ENCODE results near the gene EPS8L2. TPM values are rescaled to one million over a fixed set of nuclear protein-coding genes. Genes with fewer than 3 reads are reported as not detected.

The EPS8L2 gene
- total and polyA plus RNA-seq, 2 experiments from 2014 or later = 157 to 310 TPM

GRCh38 chr11:764322-765024 lies 58.4 kb downstream of the EPS8L2 start:
- no peaks in the 10 kb centered on the region for H3K9me3 ChIP-seq (ENCODE audit: low read depth)
- no peaks in the 10 kb centered on the region for H3K36me3 ChIP-seq (replicated peaks; ENCODE audit: insufficient read depth, low read depth)
- WGBS (ENCODE audit: low lambda C conversion rate, missing lambda C conversion rate) = 93% methylated on average over 18 of the region's 18 CpGs

GRCh38 chr11:765025-765801 lies 59.2 kb downstream of the EPS8L2 start:
- peak; percentile 65 for DNase-seq (ENCODE audit: low spot score)
- peak; percentile 46 for TF ChIP-seq CTCF (IDR thresholded peaks at IDR 0.05; ENCODE audit: poor library complexity)
- no peak for TF ChIP-seq EZH2 (IDR thresholded peaks at IDR 0.05; ENCODE audit: borderline replicate concordance)
- 81% methylated on average over 19 of the region's 19 CpGs for WGBS (ENCODE audit: low lambda C conversion rate, missing lambda C conversion rate)
- peaks cover 3% of the 10 kb centered on the region for H4K20me1 ChIP-seq (ENCODE audit: insufficient read depth, poor library complexity, severe bottlenecking)
- H3K27ac ChIP-seq = no peak overlapping the region
- H3K27me3 ChIP-seq = no peaks in the 10 kb centered on the region
- no peaks in the 10 kb centered on the region for H3K79me2 ChIP-seq
- peaks cover 8% of the 10 kb centered on the region for H3K4me1 ChIP-seq (ENCODE audit: insufficient read depth)
- H3K9me2 ChIP-seq (replicated peaks; ENCODE audit: insufficient read depth) = no peaks in the 10 kb centered on the region
- H3K36me3 ChIP-seq (replicated peaks; ENCODE audit: insufficient read depth, low read depth) = no peaks in the 10 kb centered on the region
- H3K4me3 ChIP-seq = no peak overlapping the region
- H3K4me2 ChIP-seq = no peak overlapping the region
- no peaks in the 10 kb centered on the region for H3K9me3 ChIP-seq (ENCODE audit: low read depth)
- H2AFZ ChIP-seq = no peak overlapping the region

More at GRCh38 chr11:764322-765024, 58.4 kb downstream of the EPS8L2 start:
- Histone ChIP-seq H3K4me2 (no peak overlapping the region), H3K9me2 (replicated peaks; ENCODE audit: insufficient read depth) (no peaks in the 10 kb centered on the region), H3K27me3 (no peaks in the 10 kb centered on the region), H4K20me1 (ENCODE audit: insufficient read depth, poor library complexity, severe bottlenecking) (peaks cover 3% of the 10 kb centered on the region), H2AFZ (no peak overlapping the region), H3K79me2 (no peaks in the 10 kb centered on the region), H3K4me3 (no peak overlapping the region), H3K4me1 (ENCODE audit: insufficient read depth) (peaks cover 8% of the 10 kb centered on the region), H3K27ac (no peak overlapping the region)
- DNase-seq (ENCODE audit: low spot score) = no peak
- TF ChIP-seq EZH2 (IDR thresholded peaks at IDR 0.05; ENCODE audit: borderline replicate concordance) = no peak
- no peak for TF ChIP-seq EZH2phosphoT487 (IDR thresholded peaks at IDR 0.05; ENCODE audit: low read depth, severe bottlenecking, unreplicated experiment)
- TF ChIP-seq CTCF (IDR thresholded peaks at IDR 0.05; ENCODE audit: poor library complexity) = no peak

- no peak overlapping the region for H3K4me2 ChIP-seq
- no peak overlapping the region for H3K4me3 ChIP-seq
- H2AFZ ChIP-seq = no peak overlapping the region
- no peaks in the 10 kb centered on the region for H3K27me3 ChIP-seq
- H3K4me1 ChIP-seq (ENCODE audit: insufficient read depth) = peaks cover 8% of the 10 kb centered on the region
- WGBS (ENCODE audit: low lambda C conversion rate, missing lambda C conversion rate) = 98% methylated on average over 8 of the region's 8 CpGs
- no peaks in the 10 kb centered on the region for H3K9me2 ChIP-seq (replicated peaks; ENCODE audit: insufficient read depth)
- DNase-seq (ENCODE audit: low spot score) = no peak
- peaks cover 3% of the 10 kb centered on the region for H4K20me1 ChIP-seq (ENCODE audit: insufficient read depth, poor library complexity, severe bottlenecking)
- H3K36me3 ChIP-seq (replicated peaks; ENCODE audit: insufficient read depth, low read depth) = no peaks in the 10 kb centered on the region
- H3K27ac ChIP-seq = no peak overlapping the region
- no peaks in the 10 kb centered on the region for H3K79me2 ChIP-seq
- TF ChIP-seq EZH2 (IDR thresholded peaks at IDR 0.05; ENCODE audit: borderline replicate concordance) (no peak), CTCF (IDR thresholded peaks at IDR 0.05; ENCODE audit: poor library complexity) (no peak), EZH2phosphoT487 (IDR thresholded peaks at IDR 0.05; ENCODE audit: low read depth, severe bottlenecking, unreplicated experiment) (no peak)
- H3K9me3 ChIP-seq (ENCODE audit: low read depth) = no peaks in the 10 kb centered on the region
Observed at GRCh38 chr11:765802-766091, 59.7 kb downstream of the EPS8L2 start.

Measured in hepatocyte (in vitro differentiated cells).